T-helper 9 cell (primary cell): ENCODE measurements around the gene CST9L.

Source experiments
- DNase-seq: peaks from one replicate; pipeline ENCODE4 v3.0.0-alpha.2; 2020

CST9L gene

GRCh38 chr20:23542801-23543200, 25.5 kb downstream of the CST9L start:
- no peak for DNase-seq

- DNase-seq: no peak
Measured at GRCh38 chr20:23541776-23542175, 26.5 kb downstream of the CST9L start.

GRCh38 chr20:23541330-23541729, 27.0 kb downstream of the CST9L start:
- no peak for DNase-seq

GRCh38 chr20:23540624-23541023, 27.7 kb downstream of the CST9L start:
- DNase-seq: no peak

GRCh38 chr20:23537030-23537429, 31.3 kb downstream of the CST9L start:
- no peak for DNase-seq

GRCh38 chr20:23536328-23536974, 31.8 kb downstream of the CST9L start:
- no peak for DNase-seq

GRCh38 chr20:23534801-23535593, 33.3 kb downstream of the CST9L start:
- no peak for DNase-seq

GRCh38 chr20:23533161-23533560, 35.1 kb downstream of the CST9L start:
- DNase-seq: no peak

- DNase-seq: no peak
Measured at GRCh38 chr20:23532533-23532932, 35.8 kb downstream of the CST9L start.

- no peak for DNase-seq
Measured at GRCh38 chr20:23530937-23531567, 37.2 kb downstream of the CST9L start.

- DNase-seq: no peak
Measured at GRCh38 chr20:23528867-23529431, 39.3 kb downstream of the CST9L start.

- DNase-seq: no peak
Measured at GRCh38 chr20:23526850-23527249, 41.4 kb downstream of the CST9L start.

GRCh38 chr20:23524146-23524545, 44.1 kb downstream of the CST9L start:
- no peak for DNase-seq

- no peak for DNase-seq
Measured at GRCh38 chr20:23520185-23520584, 48.1 kb downstream of the CST9L start.

- no peak for DNase-seq
Measured at GRCh38 chr20:23519556-23519955, 48.7 kb downstream of the CST9L start.

GRCh38 chr20:23517719-23518118, 50.6 kb downstream of the CST9L start:
- DNase-seq: no peak

GRCh38 chr20:23515250-23515939, 52.9 kb downstream of the CST9L start:
- no peak for DNase-seq

GRCh38 chr20:23514848-23515247, 53.4 kb downstream of the CST9L start:
- DNase-seq: no peak
